HG03159 (cell line): ENCODE results near the gene SPA17.

Experiments
- ATAC-seq: cut with Tn5 transposase; IDR thresholded peaks from one replicate; pipeline ENCODE4 v1.9.1; 2021; ENCODE audit warnings: mild to moderate bottlenecking, moderate library complexity; ENCODE audit not compliant: unreplicated experiment

The SPA17 gene

DNA sequence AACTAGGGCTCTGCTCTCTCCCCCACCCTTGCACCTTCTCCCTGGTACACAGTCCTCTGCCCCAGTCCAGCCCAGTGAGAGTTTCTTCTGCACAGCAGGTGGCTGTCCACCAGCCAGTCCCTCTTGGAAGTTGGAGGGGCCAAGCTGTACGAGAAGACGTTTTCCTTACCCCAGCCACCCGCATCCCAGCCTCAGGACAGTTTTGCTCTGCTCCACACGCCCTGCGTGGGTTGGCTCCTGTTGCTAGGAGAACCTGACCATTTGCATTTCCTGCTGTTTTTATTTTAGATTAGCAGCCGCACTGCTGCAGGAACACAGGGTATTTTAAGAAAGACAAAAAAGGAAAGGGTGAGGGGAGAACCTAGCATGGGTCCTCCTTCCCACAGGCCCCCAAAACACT, 48.5 kb downstream of the SPA17 start:
- no peak for ATAC-seq

GRCh38 chr11:124724979-124725718, 51.4 kb downstream of the SPA17 start:
- peak; percentile 98 for ATAC-seq

GRCh38 chr11:124725719-124726105, 52.0 kb downstream of the SPA17 start:
- ATAC-seq: no peak

GRCh38 chr11:124727474-124727873, 53.8 kb downstream of the SPA17 start:
- no peak for ATAC-seq

DNA sequence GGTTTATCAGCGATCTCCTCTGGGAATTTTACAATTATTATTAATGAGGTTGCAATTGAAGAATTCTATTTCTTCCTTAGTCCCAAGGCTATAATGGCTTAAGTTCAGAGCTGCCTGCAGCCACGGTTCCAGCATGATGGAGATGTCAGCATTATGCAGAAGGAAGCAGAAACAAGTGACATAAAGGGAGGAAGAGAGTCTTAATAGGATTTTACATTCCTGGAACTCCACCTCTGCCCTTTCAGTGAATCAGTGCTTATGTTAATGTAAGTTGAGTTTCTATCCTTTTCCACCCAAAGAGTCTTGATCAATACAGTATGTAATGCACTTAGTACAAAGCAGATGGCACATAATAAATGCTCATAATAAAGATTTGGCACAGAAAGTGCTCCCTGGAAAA, 54.4 kb downstream of the SPA17 start:
- no peak for ATAC-seq

DNA sequence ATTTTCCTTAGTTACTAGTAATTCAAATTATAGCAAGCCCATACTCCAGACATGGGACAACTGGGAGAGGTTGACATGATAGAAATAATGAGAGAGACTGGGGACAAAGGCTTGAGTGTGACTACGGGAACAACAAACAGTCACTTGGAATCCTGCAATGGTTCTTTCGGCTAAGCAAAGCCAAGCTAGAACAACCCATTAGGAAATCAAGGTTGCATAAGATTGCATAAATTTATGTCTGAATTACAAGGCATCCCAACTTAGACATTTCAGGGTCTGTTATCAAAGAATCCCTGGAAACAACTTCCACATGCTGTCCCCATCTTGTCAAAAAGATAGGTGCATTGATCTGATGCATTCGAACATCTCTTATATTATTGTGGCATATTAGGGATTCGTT, 55.9 kb downstream of the SPA17 start:
- no peak for ATAC-seq

- no peak for ATAC-seq
Observed at GRCh38 chr11:124732230-124732629, 58.5 kb downstream of the SPA17 start.

- no peak for ATAC-seq
Observed at GRCh38 chr11:124736736-124737135, 63.0 kb downstream of the SPA17 start.

DNA sequence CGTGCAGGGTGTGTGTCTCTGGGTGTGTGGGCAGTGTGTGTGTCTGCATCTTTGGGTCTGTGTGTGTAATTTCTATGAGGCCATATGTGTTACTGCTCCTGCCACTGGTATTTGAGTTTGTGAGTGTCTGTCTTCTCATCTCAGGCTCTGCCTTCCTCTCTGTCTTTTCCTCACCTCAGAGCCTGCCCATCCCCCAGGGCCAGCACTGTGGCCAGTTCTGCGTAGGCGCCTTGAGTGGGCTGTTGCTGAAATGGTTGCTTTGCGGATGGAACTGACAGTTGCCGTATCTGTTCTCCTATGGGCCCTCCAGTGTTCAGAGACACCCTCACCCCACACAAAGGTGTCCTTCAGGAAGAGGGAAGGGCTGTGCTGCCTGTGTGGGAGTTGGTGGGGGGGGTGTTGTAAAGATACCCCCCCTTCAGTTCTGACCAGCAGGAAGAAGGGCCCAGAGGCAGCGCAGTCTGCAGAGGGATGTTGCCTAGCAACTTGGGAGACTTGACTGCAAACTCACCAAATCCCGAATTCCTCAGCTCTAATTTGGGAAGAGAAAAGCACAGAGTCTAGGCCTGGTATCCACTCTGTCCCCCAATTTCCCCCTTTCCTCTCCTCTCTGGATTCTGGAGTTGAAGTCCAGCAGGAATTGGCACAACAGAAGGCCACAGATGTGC, 64.1 kb downstream of the SPA17 start:
- no peak for ATAC-seq

DNA sequence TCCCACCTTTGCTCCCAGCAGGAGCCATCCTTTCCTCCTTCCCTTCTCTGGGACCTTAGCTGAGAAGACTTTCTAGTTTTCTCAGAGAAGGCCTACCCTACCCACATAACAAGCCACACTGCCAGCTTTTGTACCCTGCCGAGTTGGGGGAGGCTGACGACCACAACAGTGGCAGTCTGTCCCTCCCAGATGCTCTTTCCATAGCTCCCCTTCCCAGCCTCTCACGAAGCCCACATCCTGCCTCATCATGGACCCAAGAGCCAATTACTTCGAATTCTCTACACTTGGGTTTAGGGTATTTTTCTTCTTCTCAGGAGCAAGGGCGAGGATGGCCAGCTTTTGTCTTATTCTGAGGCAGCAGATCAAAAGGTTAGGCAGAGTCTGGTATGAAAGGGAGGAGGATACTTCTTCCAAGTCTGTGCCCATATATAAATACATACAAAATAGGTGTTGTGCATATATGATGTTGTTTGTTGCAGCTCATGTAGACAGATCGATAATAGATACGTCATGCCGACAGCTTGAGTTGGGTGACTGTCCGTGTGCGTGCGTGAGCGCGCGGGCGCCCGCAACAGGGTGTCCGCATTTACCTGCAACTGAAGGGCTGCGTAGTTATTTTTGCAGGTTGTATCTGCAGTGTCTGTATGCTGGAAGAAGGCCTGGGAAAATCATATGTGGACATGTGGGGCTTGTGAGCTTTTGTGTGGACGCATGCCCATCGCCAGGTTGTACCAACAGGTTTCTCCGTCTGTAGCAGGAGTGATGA, 65.2 kb downstream of the SPA17 start:
- no peak for ATAC-seq

DNA sequence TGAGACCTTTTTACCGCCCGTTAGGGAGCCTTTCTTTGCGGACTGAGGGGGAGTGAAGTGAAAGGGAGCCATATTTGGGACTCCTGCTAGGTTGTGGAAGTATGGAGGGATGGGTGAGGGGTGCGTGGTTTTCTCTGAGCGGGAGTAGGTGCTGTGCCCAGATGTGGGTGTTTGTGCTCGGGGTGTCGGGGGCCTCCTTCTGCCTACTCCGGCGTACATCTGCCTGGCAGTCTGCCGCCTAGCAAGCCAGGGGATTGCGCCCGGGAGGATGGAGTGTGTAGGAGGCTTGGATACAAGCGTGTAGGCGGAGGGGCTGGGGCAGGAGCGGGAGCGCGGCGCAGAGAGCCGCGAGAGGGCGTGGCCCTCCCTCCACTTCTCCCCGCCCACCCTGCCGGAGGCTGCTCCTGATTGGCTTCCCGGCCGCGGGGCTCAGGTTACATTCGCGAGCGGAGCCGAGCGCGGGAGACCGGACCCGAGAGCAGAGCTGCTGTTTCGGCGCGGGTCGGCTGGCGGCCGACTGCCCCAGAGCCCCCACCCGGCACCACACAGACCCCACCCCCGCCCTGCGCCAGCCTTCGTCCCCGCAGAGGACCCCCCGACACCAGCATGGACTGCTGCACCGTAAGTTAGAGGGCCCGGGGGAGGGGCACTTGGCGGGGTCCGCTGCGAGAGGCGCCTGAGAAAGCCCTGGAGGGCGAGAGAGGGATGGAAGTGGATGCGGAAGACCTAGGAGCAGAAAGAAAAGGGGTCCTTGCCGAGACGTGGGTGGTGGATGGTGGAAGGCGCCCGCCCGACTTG, 66.0 kb downstream of the SPA17 start, which contains the start of gene NRGN:
TSS of gene NRGN (plus strand) at position 464 of the 798 bp plus-strand sequence. CDS start at position 607, 143 bp downstream.
- peak; percentile 97 for ATAC-seq

DNA sequence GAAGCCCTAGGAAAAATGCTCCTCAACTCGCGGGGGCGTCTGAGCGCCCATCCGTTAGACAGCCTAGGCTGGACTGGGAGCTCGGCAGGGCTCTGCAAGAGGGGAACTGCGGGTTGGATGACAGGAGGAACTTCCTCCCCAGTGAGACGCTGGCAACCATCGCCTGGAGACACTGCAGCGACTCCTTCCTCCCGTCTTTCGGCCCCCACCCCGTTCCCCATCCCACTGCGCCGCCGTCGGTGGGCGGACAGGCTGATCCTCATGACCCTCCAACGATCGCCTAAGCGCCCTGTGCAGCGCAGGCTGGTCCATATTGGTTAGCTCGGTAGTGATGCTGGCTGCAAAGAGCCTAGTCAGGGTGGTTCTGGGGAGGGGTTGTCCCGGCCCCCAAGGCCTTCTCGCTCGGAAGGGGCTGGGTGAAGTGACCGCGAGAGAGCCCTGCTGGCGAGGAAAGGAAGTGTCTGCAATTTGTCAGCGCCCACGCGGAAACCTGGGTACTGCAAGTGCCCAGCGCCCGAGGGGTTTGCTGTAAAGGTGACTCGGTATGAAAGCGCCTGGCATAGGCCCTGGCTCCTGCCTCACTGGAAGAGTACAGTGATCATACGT, 66.7 kb downstream of the SPA17 start:
- peak; percentile 46 for ATAC-seq

DNA sequence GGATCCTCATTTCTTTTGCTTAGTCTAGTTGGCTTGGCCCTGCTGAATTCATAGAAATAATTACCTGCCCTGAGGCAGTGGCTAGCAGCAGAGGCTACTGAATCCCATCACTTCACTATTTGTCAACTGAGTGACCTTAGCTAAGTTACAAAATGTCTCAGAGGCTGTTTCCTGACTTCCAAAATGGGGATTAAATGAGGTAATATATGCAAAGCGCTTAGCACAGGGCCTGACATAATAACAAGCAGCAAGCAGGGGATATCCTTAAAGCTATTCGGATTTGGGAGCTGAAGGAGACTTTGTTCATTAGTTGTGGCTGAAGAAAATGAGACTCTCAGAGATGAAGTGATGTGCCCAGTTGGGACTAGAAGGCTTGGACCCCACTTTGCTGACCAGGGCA, 68.9 kb downstream of the SPA17 start:
- ATAC-seq: no peak

DNA sequence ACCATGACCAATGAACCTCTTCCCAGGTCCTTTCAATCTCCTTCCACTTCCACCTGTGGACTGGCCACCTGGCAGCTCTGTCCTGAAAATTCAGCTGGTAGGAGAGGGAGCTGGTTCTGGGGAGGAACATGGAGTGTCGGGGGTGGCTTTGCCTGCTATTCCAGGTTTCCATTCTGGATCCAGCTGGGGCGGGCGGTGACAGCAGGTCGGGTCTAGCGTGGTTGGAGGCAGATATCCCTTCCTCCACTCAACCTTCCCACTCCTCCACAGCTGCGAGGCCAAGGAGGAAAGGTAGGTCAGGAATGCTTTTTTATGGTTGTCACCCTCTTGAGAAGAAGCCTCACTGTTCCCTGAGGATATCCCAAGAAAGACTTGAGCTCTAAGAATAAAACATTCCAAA, 69.3 kb downstream of the SPA17 start:
- ATAC-seq: no peak

GRCh38 chr11:124745270-124745834, 71.6 kb downstream of the SPA17 start:
- no peak for ATAC-seq

GRCh38 chr11:124745835-124746620, 72.3 kb downstream of the SPA17 start:
- peak; percentile 17 for ATAC-seq

GRCh38 chr11:124746621-124747243, 73.0 kb downstream of the SPA17 start:
- ATAC-seq: peak; percentile 90
